ENCODE results near the gene TMEM143. TPM values are rescaled to one million over a fixed set of nuclear protein-coding genes. Genes with fewer than 3 reads are reported as not detected.

Gene TMEM143
- total RNA-seq, 1 donor from 2014 or later: 8.5 TPM

DNA sequence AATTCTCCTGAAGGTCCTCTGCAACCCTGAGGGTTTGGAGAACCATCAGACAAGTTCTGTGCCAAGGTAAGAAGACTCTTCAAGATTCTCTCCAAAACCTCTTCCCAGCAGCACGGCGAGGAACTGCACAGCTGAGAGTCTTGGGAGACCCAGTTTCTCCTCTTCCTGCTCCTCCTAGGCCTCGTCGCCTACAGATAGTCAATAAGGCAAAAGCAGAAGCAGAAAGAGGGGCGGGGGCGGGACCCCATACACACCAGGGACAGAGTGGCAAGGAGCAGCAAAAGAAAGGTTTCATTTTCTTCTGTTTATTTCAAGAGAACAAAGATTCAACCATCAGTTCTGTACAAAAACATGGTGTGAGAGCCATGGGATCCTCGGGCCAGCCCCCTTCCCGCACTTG, 18.5 kb upstream of the TMEM143 start:
- Mint-ChIP-seq H3K27ac (ENCODE audit: unreplicated experiment) (no peak overlapping the region), H3K4me3 (ENCODE audit: unreplicated experiment) (no peak overlapping the region), H3K9me3 (ENCODE audit: unreplicated experiment) (no peaks in the 10 kb centered on the region), H3K27me3 (ENCODE audit: unreplicated experiment) (peaks cover 3% of the 10 kb centered on the region), H3K36me3 (ENCODE audit: low read depth, unreplicated experiment) (peaks cover 26% of the 10 kb centered on the region), H3K4me1 (ENCODE audit: unreplicated experiment) (peaks cover 6% of the 10 kb centered on the region)
- DNase-seq (ENCODE audit: low spot score): no peak
- TF ChIP-seq, protein P1, sequence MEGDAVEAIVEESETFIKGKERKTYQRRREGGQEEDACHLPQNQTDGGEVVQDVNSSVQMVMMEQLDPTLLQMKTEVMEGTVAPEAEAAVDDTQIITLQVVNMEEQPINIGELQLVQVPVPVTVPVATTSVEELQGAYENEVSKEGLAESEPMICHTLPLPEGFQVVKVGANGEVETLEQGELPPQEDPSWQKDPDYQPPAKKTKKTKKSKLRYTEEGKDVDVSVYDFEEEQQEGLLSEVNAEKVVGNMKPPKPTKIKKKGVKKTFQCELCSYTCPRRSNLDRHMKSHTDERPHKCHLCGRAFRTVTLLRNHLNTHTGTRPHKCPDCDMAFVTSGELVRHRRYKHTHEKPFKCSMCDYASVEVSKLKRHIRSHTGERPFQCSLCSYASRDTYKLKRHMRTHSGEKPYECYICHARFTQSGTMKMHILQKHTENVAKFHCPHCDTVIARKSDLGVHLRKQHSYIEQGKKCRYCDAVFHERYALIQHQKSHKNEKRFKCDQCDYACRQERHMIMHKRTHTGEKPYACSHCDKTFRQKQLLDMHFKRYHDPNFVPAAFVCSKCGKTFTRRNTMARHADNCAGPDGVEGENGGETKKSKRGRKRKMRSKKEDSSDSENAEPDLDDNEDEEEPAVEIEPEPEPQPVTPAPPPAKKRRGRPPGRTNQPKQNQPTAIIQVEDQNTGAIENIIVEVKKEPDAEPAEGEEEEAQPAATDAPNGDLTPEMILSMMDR (IDR thresholded peaks at IDR 0.05; ENCODE audit: unreplicated experiment): no peak

- Mint-ChIP-seq H3K4me1 (ENCODE audit: unreplicated experiment) (peaks cover 6% of the 10 kb centered on the region), H3K4me3 (ENCODE audit: unreplicated experiment) (no peak overlapping the region), H3K9me3 (ENCODE audit: unreplicated experiment) (no peaks in the 10 kb centered on the region), H3K27ac (ENCODE audit: unreplicated experiment) (no peak overlapping the region), H3K27me3 (ENCODE audit: unreplicated experiment) (peaks cover 2% of the 10 kb centered on the region), H3K36me3 (ENCODE audit: low read depth, unreplicated experiment) (peaks cover 26% of the 10 kb centered on the region)
- DNase-seq (ENCODE audit: low spot score): no peak
- TF ChIP-seq, protein P1 (IDR thresholded peaks at IDR 0.05; ENCODE audit: unreplicated experiment): no peak
These were observed 17.6 kb upstream of the TMEM143 start for GRCh38 chr19:48381178-48381950.

GRCh38 chr19:48379058-48379457, 15.3 kb upstream of the TMEM143 start:
- H3K27ac Mint-ChIP-seq (ENCODE audit: unreplicated experiment): no peak overlapping the region
- H3K36me3 Mint-ChIP-seq (ENCODE audit: low read depth, unreplicated experiment): peaks cover 15% of the 10 kb centered on the region
- no peak overlapping the region for H3K4me3 Mint-ChIP-seq (ENCODE audit: unreplicated experiment)
- H3K27me3 Mint-ChIP-seq (ENCODE audit: unreplicated experiment): peaks cover 3% of the 10 kb centered on the region
- no peaks in the 10 kb centered on the region for H3K9me3 Mint-ChIP-seq (ENCODE audit: unreplicated experiment)
- TF ChIP-seq, protein P1 (IDR thresholded peaks at IDR 0.05; ENCODE audit: unreplicated experiment): no peak
- peaks cover 2% of the 10 kb centered on the region for H3K4me1 Mint-ChIP-seq (ENCODE audit: unreplicated experiment)
- DNase-seq (ENCODE audit: low spot score): no peak

GRCh38 chr19:48378194-48378570, 14.4 kb upstream of the TMEM143 start:
- no peak for DNase-seq (ENCODE audit: low spot score)
- peaks cover 3% of the 10 kb centered on the region for H3K27me3 Mint-ChIP-seq (ENCODE audit: unreplicated experiment)
- H3K4me1 Mint-ChIP-seq (ENCODE audit: unreplicated experiment): no peaks in the 10 kb centered on the region
- TF ChIP-seq, protein P1 (IDR thresholded peaks at IDR 0.05; ENCODE audit: unreplicated experiment): no peak
- no peak overlapping the region for H3K4me3 Mint-ChIP-seq (ENCODE audit: unreplicated experiment)
- no peaks in the 10 kb centered on the region for H3K9me3 Mint-ChIP-seq (ENCODE audit: unreplicated experiment)
- no peak overlapping the region for H3K27ac Mint-ChIP-seq (ENCODE audit: unreplicated experiment)
- peaks cover 11% of the 10 kb centered on the region for H3K36me3 Mint-ChIP-seq (ENCODE audit: low read depth, unreplicated experiment)

DNA sequence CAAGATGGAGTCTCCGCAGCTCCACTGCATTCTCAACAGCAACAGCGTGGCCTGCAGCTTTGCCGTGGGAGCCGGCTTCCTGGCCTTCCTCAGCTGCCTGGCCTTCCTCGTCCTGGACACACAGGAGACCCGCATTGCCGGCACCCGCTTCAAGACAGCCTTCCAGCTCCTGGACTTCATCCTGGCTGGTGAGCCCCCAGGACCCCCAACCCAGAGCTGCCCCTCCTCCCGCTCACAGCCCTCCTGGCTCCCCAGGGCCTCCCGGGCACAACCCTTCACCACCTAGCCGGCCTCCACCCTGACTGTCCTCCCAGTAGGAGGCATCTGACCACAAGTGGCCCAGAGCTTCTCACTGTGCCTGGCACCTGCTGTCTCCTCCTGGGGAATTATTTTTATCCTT, 9.8 kb upstream of the TMEM143 start:
- TF ChIP-seq, protein P1 (IDR thresholded peaks at IDR 0.05; ENCODE audit: unreplicated experiment): no peak
- H3K27ac Mint-ChIP-seq (ENCODE audit: unreplicated experiment): no peak overlapping the region
- H3K4me3 Mint-ChIP-seq (ENCODE audit: unreplicated experiment): no peak overlapping the region
- no peaks in the 10 kb centered on the region for H3K36me3 Mint-ChIP-seq (ENCODE audit: low read depth, unreplicated experiment)
- no peaks in the 10 kb centered on the region for H3K4me1 Mint-ChIP-seq (ENCODE audit: unreplicated experiment)
- DNase-seq (ENCODE audit: low spot score): no peak
- H3K27me3 Mint-ChIP-seq (ENCODE audit: unreplicated experiment): peaks cover 4% of the 10 kb centered on the region
- no peaks in the 10 kb centered on the region for H3K9me3 Mint-ChIP-seq (ENCODE audit: unreplicated experiment)
